HG03558 (cell line): ENCODE measurements around the gene PAGE2.
"Not testable (repeated sequence)": the region's sequence is repeated elsewhere in the genome, so short reads cannot be mapped to it uniquely, and the experiment has no call there.

ENCODE experiments used
- ATAC-seq: cut with Tn5 transposase; IDR thresholded peaks from one replicate; pipeline ENCODE4 v1.9.1; 2021; ENCODE audit warnings: moderate number of reproducible peaks; ENCODE audit not compliant: unreplicated experiment; ENCODE audit errors: extremely low read depth

PAGE2 gene, protein sequence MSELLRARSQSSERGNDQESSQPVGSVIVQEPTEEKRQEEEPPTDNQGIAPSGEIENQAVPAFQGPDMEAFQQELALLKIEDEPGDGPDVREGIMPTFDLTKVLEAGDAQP

DNA sequence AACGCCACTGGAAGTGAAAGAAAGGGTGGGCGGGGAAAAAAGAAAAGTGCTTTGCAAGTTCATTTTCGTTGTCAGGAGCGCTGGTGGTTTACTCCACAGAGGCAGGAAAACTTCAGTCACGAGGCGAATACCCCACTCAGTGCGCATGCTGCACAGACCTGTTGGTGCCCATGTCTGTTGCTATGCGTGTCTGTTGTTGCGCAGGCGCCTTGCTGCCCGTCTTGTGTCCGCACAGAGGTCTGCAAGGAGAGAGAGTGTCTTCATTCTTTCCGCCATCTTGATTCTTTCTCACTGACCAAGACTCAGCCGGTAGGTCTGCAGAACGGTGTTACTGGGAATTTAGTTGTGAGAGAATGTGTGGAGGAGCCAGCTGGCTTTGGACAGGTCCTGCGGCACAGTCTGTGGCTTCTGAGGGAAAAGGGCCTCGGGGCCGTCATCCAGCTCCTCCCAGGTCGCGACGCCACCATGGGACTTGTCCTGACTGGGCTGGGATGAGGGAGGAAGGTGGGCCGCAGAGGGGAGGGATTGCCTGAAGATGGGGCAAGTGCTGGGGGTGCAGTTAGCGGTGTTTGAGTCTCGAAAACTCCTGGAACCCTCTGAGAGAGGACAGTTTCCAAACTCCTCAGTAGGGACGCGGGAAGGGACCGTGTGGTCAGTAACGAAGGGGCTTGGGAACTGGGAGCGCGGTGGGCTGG lies at the start of gene PAGE2:
Gene PAGE2, plus strand, starts transcription at position 224 of the 695 bp plus-strand sequence. CDS start 1,003 bp downstream, outside the sequence.
- ATAC-seq: no peak

DNA sequence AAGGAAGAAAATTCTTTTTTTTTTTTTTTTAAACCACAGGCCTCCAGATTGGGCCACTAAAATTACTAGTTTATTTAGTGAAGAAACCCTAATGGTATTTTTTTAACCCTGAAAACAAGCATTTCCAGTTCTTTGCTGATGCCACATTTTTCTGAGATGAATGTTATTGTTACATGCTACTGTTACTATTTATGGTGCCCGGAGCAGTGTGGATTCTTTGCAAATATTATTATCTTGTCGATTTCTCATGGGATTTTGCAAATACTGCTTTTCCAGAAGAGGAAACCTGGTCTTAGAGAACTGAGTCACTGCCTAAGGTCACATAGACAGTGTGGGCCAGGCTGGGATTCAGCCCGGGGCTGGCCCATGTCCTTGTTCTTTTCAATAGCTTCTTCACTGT lies 49.3 kb upstream of the PAGE2 start:
- no peak for ATAC-seq

DNA sequence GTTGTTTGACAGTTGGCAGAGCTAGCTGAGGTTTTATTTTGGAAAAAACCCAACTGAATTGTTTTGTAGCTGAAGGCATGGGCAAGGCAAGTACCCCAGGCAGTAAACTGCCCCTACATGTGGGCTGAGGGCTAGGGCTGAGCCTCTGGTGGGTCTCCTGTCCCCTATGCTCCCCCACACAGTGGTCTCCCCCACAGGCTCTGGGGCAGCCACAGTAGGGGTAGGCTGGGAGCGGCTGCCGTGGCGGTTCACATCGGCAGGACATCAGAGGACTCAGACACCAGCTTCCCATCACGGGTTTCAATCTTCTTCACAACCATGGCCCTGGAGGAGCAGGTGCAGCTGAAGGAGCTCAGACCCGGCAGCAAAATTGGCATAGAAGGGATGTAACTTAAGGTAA lies 47.3 kb upstream of the PAGE2 start:
- no peak for ATAC-seq

DNA sequence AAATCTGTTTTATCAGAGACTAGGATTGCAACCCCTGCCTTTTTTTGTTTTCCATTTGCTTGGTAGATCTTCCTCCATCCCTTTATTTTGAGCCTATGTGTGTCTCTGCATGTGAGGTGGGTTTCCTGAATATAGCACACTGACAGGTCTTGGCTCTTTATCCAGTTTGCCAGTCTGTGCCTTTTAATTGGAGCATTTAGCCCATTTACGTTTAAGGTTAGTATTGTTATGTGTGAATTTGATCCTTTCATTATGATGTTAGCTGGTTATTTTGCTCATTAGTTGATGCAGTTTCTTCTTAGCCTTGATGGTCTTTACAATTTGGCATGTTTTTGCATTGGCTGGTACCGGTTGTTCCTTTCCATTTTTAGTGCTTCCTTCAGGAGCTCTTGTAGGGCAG lies 38.2 kb upstream of the PAGE2 start:
- ATAC-seq: not testable (repeated sequence)

DNA sequence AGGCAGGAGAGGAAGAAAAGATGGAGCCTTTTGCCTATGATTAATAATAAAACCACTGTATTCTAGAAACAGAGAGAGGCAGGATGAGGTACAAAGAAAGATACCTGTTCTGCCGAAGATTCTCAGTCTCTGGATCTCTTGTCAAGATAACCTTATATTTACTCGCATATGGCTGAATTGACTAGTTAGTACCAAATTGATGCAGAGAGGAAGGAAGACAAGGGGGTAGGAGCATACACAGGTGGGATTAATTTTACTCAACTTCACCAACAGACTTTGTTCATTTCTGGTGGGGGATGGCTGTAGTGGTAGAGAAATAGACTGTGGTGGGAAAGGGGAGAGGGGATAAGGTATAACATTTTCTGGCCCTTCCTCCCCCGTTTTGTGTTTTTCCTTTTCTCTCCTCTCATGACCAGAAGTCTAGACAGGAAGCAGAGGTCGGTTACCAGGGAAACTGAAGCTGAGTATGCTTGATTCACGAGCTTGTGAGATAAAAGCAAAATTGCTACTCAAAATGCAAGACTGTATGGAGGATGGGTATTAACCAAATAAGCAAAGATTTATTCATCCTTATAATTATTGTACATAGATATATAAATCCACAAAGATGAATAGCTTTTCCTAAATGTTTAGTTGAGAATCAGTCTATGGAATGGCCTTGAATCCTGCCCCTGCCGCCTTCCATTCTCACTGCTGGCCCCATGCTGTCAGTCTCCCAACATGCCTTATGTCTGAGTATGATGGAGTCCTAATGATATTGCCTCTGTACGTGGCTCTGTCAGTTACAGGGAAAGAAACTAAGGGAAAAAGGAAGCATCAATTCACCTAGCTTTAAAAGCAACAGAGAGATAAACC lies 31.8 kb upstream of the PAGE2 start:
- no peak for ATAC-seq

DNA sequence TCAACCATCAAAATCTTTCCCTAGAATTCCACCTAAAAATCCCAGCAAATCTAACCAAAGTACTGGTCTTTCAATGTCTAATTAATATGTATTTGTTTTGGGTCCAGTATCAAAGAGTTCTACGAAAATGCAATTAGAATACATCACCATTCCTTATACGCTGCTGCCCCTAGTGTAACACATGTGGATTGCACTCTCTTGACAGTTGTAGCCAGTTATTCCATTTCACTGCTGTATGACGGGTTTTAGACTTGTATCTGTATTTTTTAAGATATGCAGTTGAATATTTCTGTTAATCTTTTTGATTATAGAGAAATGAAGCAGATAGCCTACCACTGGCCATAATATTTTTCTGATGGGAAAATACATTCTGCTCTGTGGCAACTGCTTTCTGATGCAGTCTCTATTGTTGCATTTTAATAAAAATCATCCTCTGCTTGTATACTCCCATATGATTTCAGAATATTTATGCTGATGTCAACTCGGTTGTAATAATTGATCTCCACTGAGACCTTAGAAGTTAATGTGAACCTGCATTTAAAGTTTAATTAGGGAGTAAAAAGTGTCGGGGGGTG lies 31.1 kb upstream of the PAGE2 start:
- no peak for ATAC-seq

DNA sequence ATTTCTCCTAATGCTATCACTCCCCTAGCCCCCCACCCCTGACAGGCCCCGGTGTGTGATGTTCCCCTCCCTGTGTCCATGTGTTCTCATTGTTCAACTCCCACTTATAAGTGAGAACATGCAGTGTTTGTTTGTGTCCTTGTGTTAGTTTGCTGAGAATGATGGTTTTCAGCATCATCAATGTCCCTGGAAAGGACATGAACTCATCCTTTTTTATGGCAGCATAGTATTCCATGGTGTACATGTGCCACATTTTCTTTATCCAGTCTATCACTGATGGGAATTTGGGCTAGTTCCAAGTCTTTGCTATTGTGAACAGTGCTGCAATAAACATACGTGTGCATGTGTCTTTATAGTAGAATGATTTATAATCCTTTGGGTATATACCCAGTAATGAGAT lies 21.6 kb upstream of the PAGE2 start:
- ATAC-seq: not testable (repeated sequence)

DNA sequence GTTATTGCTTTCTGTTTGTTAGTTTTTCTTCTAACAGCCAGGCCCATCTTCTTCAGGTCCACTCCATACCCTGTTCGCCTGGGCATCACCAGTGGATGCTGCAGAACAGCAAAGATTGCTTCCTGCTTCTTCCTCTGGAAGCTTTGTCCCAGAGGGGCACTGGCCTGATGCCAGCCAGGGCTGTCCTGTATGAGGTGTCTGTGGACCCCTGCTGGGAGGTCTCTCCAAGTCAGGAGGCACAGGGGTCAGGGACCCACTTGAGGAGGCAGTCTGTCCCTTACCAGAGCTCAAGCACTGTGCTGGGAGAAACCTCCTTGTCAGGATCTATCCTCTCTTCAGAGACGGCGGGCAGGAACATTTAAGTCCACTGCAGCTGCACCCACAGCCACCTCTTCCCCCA lies 16.5 kb upstream of the PAGE2 start:
- no peak for ATAC-seq

DNA sequence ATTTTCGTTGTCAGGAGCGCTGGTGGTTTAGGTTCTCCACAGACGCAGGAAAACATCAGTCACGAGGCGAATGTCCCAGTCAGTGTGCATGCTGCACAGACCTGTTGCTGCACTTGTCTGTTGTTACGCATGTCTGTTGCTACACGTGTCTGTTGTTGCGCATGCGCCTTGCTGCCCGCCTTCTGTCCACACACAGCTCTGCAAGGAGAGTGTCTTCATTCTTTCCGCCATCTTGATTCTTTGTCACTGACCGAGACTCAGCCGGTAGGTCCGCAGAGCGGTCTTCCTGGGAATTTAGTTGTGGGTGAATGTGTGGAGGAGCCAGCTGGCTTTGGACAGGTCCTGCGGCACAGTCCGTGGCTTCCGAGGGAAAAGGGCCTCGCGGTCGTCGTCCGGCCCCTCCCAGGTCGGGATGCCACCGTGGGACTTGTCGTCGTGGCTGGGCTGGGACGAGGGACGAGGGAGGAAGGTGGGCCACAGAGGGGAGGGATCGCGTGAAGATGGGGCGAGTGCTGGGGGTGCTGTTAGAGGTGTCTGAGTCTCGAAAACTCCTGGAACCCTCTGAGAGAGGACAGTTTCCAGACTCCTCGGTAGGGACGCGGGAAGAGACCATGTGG lies 13.9 kb upstream of the PAGE2 start, which contains the start of gene PAGE2B:
Gene PAGE2B, plus strand, starts transcription at position 180 of the 617 bp plus-strand sequence. CDS start 1,012 bp downstream, outside the sequence.
- no peak for ATAC-seq

DNA sequence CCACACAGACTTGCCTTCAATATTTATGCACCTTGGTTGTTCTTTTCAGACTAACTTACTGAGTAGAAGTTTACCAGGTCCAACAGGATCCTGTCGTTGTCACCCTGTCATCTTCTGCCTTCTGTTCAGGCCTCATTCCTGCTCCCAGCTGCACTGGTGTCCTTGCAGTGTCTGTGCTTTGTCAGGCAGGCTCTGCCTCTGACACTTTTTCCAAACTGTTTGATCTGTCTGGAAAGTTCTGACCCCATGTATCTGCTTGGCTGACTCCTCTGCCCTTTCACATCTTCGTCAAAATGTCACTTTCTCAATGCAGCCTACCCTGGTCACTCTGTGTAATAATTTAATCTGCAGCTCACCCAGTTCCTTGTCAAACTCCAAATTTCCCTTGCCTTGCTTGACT lies 9.9 kb downstream of the PAGE2 start:
- no peak for ATAC-seq

DNA sequence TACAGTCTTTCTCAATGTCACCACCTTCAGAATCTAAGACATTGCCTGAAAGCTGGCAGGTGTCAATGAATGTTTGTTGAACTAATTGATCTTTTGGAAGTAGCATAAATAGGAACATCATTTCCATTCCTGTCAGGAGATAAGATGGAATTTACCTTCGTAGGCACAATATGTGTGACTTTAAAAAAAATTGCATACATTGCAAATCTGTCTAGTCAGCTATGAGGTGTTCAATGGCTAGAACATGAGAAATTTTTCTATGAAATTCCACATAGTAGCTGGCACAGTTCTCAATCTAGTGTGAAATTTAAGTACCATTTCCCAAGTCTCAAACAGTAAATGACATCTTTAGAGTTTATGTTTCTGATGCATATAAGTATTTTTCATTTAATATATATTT lies 10.3 kb downstream of the PAGE2 start:
- no peak for ATAC-seq

DNA sequence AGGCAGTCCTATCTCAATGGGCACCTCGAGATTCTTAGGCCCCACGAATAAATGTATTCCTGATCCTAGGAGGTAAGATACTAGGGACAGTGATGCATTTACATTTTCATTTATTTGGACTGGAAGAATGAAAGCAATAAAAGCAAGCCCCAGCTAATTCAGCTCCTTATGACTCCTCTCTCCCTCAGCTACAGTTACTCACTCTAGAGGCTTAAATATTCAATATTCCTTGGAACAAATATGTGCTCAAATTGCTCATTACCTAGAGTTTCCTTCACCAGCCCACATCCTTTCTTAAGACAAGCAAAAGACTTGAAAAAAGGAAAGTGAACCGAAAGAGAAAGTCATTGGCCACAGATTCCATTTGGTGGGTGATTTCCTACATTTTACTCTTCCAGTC lies 13.9 kb downstream of the PAGE2 start:
- no peak for ATAC-seq

DNA sequence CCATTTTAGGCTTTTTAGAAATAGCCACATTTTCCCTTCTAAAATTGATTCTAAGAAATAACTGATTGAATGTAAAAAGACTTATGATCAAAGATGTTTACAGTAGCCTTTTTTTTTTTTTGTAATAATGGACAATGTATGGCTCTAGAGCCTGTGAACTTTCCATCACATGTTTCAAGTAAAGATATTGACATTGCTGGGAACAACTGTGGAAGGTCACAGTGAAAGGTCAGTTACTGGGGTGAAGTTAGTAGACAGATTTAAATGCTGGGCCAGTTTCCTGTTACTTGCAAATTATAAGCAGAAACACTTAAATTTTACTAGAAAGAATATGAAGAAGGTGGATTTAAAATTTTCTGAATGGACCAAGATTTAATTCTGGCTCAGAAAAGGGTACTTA lies 18.4 kb downstream of the PAGE2 start:
- ATAC-seq: no peak

DNA sequence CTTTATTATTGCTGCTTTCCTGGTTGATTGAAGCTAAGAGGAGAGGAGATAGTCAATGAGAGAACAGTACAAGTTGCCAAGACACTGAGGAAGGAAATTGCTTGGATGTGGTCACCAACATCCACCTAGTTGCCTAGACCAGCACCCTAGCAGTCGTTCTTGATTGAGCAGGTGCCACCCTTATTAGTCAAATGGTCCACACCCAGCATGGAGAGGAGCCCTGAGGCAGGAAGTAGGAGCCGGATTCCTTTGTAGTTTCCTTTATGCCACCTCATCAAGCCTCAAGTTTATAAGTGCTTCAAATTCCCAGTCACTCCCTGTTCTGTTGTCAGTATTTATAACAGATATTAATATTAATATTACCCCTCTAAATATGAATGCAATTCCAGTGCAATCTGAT lies 19.1 kb downstream of the PAGE2 start:
- no peak for ATAC-seq

DNA sequence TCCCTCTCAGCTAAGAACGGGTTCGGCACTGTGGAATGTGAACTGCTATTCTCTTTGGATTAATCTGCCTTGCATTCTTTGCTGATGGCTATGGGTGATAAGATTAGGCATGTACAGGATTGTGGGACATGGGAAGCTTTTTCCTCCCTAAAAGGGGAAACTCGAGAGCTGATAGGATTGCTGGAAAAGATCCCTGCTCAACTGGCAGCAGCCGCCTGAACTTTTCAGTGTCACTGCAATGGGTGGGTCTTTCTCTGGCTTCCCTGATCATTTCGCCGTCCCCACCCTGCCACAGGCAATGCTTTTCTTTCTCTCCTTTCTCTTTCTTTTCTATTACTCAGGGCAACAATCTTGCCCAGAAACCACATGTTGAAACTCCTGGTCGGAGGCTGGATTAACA lies 20.5 kb downstream of the PAGE2 start:
- ATAC-seq: no peak

DNA sequence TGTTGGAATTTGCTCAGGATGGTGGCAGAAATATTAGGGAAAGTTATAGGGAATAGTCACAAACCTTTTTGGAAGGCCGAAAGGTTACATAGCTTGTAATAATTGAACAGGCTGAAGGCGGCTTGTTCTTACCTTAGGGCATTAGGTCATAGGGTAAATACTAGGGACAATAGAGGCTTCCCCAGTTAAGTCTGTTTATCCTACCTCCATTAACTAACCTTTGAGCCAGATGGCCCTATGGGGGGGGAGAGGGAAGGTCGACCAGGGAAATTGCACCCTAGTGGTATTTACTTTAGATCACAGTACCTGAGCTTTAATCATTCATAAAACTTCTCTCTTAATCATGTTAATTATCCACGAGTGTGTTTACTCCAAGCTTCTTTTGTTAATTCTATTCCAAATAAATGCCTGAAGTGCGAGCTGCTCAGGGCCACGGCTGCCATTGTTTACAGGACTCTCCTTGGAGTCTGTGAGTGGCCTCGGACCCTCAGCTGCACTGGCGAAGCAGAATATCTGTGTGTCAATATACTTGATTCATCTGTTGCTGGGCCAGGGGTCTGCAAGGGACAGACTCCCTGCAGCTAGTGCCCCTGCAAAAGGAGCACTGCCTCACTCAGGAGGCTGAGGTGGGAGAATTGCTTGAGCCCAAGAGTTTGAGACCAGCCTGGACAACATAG lies 22.9 kb downstream of the PAGE2 start:
- no peak for ATAC-seq

DNA sequence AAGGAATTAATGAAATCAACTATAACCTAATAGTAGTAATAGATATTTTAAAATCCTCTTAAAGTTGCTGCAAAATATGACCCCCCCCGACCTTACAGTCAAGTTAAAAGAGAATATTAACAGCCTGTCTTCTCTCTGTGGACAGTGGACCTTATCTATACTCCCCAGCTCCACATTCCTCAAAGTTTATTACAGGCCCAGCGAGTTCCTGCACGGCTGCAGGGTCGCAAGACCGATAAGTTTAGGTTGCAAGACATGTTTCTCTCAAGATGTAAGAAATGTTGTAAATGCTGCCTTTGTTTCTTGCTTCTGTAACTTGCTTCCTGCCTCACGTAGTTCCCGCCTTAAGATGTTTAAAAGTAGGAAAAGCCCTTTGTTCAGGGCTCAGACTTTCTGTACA lies 27.8 kb downstream of the PAGE2 start:
- ATAC-seq: not testable (repeated sequence)

DNA sequence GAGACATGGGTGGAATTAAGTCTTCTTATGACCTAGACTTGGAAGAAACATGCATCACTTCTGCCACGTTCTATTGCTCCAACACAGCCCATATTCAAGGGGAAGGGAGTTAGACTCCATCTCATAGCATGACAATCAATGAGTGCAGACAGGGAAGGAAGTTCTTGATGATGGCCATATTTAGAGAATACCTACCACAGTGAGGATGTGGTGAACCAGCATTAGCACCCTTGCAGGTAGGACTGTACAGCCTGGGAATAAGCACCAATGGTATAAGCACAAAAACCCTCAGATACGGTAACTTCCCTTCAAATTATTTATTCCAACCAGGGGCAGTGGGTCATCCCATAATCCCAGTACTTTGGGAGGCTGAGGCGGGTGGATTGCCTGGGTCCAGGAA lies 29.8 kb downstream of the PAGE2 start:
- no peak for ATAC-seq

DNA sequence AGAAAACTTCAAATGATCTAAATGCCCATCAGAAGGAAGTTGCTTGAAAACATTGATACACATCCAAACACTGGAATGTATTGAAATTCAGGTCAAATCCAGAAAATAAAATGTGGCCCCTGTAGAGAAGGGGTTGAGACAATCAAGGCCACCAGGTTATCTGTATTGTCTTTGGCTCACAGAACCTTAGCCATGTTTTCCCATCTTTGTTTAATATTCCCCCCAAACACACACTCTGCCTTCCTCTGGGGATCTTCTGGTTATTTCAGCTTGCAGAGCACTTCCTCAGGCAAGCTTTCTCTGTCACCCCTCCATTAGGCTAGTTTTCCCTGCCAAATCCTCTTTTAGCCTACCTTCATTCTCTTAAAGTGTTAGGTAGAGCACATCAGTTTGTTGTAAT lies 30.5 kb downstream of the PAGE2 start:
- ATAC-seq: no peak

DNA sequence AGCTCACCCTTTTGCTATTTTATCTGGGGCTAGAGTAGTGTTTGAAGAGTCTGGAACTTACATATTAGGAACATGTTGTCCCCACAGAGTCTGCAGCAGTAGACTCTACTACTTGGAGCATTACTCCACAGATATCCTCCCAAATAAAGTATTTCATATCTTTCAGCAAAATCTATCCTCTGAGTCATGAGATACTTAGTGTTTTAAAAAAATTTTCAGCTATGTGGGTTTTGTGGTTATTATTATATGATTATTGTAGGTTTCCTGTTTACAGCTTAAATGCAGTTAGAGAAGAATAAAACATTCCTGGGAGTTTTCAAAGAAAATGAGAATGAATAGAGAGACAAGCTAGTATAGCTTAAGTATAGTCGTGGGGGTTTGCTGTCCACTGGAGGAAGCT lies 30.9 kb downstream of the PAGE2 start:
- ATAC-seq: no peak
